K562 (cell line): ENCODE data around the gene KIFC3. TPM values are rescaled to one million over a fixed set of nuclear protein-coding genes. Genes with fewer than 3 reads are reported as not detected.

Experiments used
- ATAC-seq: fragments of 200-7000 bp; cut with Tn5 transposase; 3 replicates; pipeline ENCODE4 v1.9.1; 2020; ENCODE audit warnings: moderate library complexity
- BruUV-seq: library from RNA; stranded (reverse); fragments of 400-500 nt; replicated peaks from 2 replicates; lab custom pipeline; 2021; lab: Mats Ljungman, UMichigan
- CTCF ChIA-PET: fragments of 300-600 bp; formaldehyde crosslinking; extraction: SDS; loops from one replicate; lab custom pipeline; 2021; ENCODE audit warnings: low intra/inter-chr PET ratio; lab: Yijun Ruan, JAX
- POLR2A ChIA-PET: fragments of 300-600, 350-650 bp; sonication (Branson Sonifier 250); formaldehyde crosslinking; extraction: SDS; loops from one replicate; lab custom pipeline; 2021; ENCODE audit warnings: antibody characterized with exemption, inconsistent platforms; lab: Yijun Ruan, JAX
- DNase-seq, 4 experiments: peaks; one replicate each; pipeline versions ENCODE4 v3.0.0 to v3.0.0-alpha.2; 2011 to 2018; ENCODE audit warnings: low spot score in 3 of 4, mixed read lengths in 3 of 4; ENCODE audit errors: extremely low read depth in 1 of 4
- FAIRE-seq: peaks from 2 replicates; lab custom pipeline; 2011; peaks lifted over from hg19 to GRCh38; lab: Jason Lieb, UNC
- H2AFZ ChIP-seq: 2 replicates; pipeline ENCODE4 v1.6.0; 2011; ENCODE audit warnings: low read depth, low read length, control low read depth, inconsistent platforms
- H3K27ac ChIP-seq: fragments of 200-600 bp; 3 replicates; pipeline ENCODE4 v1.8.0; 2011; ENCODE audit warnings: low read depth, mild to moderate bottlenecking, control low read depth, inconsistent platforms, low read length, moderate library complexity, mixed read lengths; ENCODE audit errors: extremely low read depth
- H3K27me3 ChIP-seq, 2 experiments: fragments of 300-600 bp in 1 of 2; 2 replicates in 1 of 2; 3 replicates in 1 of 2; pipeline versions ENCODE4 v1.6.0 to v1.8.0; 2011; ENCODE audit warnings: inconsistent platforms in 2 of 2, low read length in 2 of 2, mild to moderate bottlenecking in 1 of 2, mixed read lengths in 1 of 2, moderate library complexity in 1 of 2; ENCODE audit not compliant: control insufficient read depth in 2 of 2, insufficient read depth in 2 of 2
- H3K36me3 ChIP-seq: fragments of 300-600 bp; 3 replicates; pipeline ENCODE4 v1.8.0; 2011; ENCODE audit warnings: mild to moderate bottlenecking, low read length, inconsistent platforms; ENCODE audit not compliant: control insufficient read depth, insufficient read depth
- H3K4me1 ChIP-seq, 2 experiments: fragments of 200-600 bp in 1 of 2; replicated peaks in 1 of 2; 2 replicates in 1 of 2; 3 replicates in 1 of 2; pipeline versions ENCODE4 v1.5.1 to v1.8.0; 2011; ENCODE audit warnings: inconsistent platforms in 2 of 2, low read length in 2 of 2, mild to moderate bottlenecking in 1 of 2, mixed read lengths in 1 of 2, moderate library complexity in 1 of 2; ENCODE audit not compliant: control insufficient read depth in 2 of 2, insufficient read depth in 2 of 2
- H3K4me2 ChIP-seq: 2 replicates; pipeline ENCODE4 v1.6.1; 2011; ENCODE audit warnings: low read length, control low read depth, inconsistent platforms, mixed read lengths; ENCODE audit not compliant: insufficient read depth
- H3K4me3 ChIP-seq: fragments of 200-600 bp; sonication (generic), shearing (Covaris generic); 2 replicates; pipeline ENCODE4 v1.5.1; 2016; ENCODE audit warnings: control low read depth, inconsistent platforms
- H3K79me2 ChIP-seq: fragments of 200-600 bp; 3 replicates; pipeline ENCODE4 v1.8.0; 2011; ENCODE audit warnings: low read length, inconsistent platforms; ENCODE audit not compliant: control insufficient read depth, insufficient read depth
- H3K9ac ChIP-seq, 2 experiments: 2 replicates each; pipeline versions ENCODE4 v1.6.0 to v1.6.1; 2011; ENCODE audit warnings: low read depth in 2 of 2, low read length in 2 of 2, control low read depth in 1 of 2, inconsistent platforms in 1 of 2, mild to moderate bottlenecking in 1 of 2, mixed read lengths in 1 of 2; ENCODE audit not compliant: insufficient read depth in 1 of 2
- H3K9me1 ChIP-seq: one replicate; pipeline ENCODE4 v1.6.0; 2011; ENCODE audit warnings: inconsistent platforms, mild to moderate bottlenecking, low read length, moderate library complexity; ENCODE audit not compliant: control insufficient read depth, insufficient read depth
- H3K9me3 ChIP-seq: replicated peaks from 2 replicates; pipeline ENCODE4 v1.5.1; 2011; ENCODE audit warnings: low read depth, low read length, inconsistent platforms; ENCODE audit not compliant: control insufficient read depth, insufficient read depth
- H4K20me1 ChIP-seq: replicated peaks from 2 replicates; pipeline ENCODE4 v1.6.1; 2011; ENCODE audit warnings: low read length, inconsistent platforms, mixed read lengths; ENCODE audit not compliant: control insufficient read depth, insufficient read depth
- BACH1 ChIP-seq: fragments of 200-800 bp; sonication (Bioruptor generic); IDR thresholded peaks from 2 replicates; pipeline ENCODE4 v1.6.1; 2016; ENCODE audit warnings: missing genetic modification characterization, missing compliant biosample characterization
- CCNT2 ChIP-seq: IDR thresholded peaks from 2 replicates; pipeline ENCODE4 v1.6.1; 2011; ENCODE audit warnings: borderline replicate concordance, low read depth, mild to moderate bottlenecking, moderate library complexity, mixed read lengths, low read length; ENCODE audit not compliant: insufficient read length; ENCODE audit errors: extremely low read depth
- CREB5 ChIP-seq: fragments of 250-450 bp; sonication (Bioruptor Pico); IDR thresholded peaks from 2 replicates; pipeline ENCODE4 v1.5.0; 2020; ENCODE audit warnings: mild to moderate bottlenecking
- DMBX1 ChIP-seq: fragments of 250-450 bp; sonication (Bioruptor Pico); IDR thresholded peaks from 2 replicates; pipeline ENCODE4 v1.8.0; 2022; ENCODE audit warnings: inconsistent platforms, mild to moderate bottlenecking, moderate library complexity, borderline replicate concordance
- ELK1 ChIP-seq: sonication (generic); formaldehyde crosslinking; IDR thresholded peaks from 2 replicates; pipeline ENCODE4 v1.8.1; 2022; ENCODE audit warnings: missing genetic modification reagents
- EP300 ChIP-seq: IDR thresholded peaks from 2 replicates; pipeline ENCODE4 v1.6.1; 2012; ENCODE audit warnings: low read length, improper control_type of control experiment
- ETV1 ChIP-seq: fragments of 450-650 bp; conservative IDR thresholded peaks from 2 replicates; pipeline ENCODE4 v1.6.1; 2016; ENCODE audit warnings: missing genetic modification characterization, control low read depth, low read depth, missing compliant biosample characterization
- FUS ChIP-seq: fragments of 200-400 bp; formaldehyde crosslinking; optimal IDR thresholded peaks from 2 replicates; pipeline ENCODE3; 2017; ENCODE audit warnings: low read depth, low read length
- GTF2E2 ChIP-seq: fragments of 200-800 bp; sonication (Bioruptor generic); IDR thresholded peaks from 2 replicates; pipeline ENCODE4 v1.6.1; 2016; ENCODE audit warnings: missing genetic modification characterization, missing compliant biosample characterization
- MBD2 ChIP-seq: sonication (generic); IDR thresholded peaks from 2 replicates; pipeline ENCODE4 v1.6.1; 2016; ENCODE audit warnings: low read depth, borderline replicate concordance
- NBN ChIP-seq: fragments of 450-650 bp; IDR thresholded peaks from 2 replicates; pipeline ENCODE4 v1.6.1; 2016; ENCODE audit warnings: low read depth, mild to moderate bottlenecking
- NFE2 ChIP-seq: IDR thresholded peaks from 2 replicates; pipeline ENCODE4 v1.6.1; 2014; ENCODE audit warnings: antibody characterized with exemption, low read depth
- SREBF2 ChIP-seq: sonication (generic); formaldehyde crosslinking; IDR thresholded peaks from 2 replicates; pipeline ENCODE4 v1.4.0; 2020; ENCODE audit warnings: mild to moderate bottlenecking, missing genetic modification reagents
- STAT6 ChIP-seq: sonication (generic); formaldehyde crosslinking; IDR thresholded peaks from 2 replicates; pipeline ENCODE4 v1.8.1; 2023; ENCODE audit warnings: mild to moderate bottlenecking, missing genetic modification reagents
- ZBTB17 ChIP-seq: fragments of 450-650 bp; formaldehyde crosslinking; IDR thresholded peaks from 2 replicates; pipeline ENCODE4 v1.4.0; 2020; ENCODE audit warnings: mild to moderate bottlenecking
- ZNF311 ChIP-seq: fragments of 250-450 bp; sonication (Bioruptor Pico); IDR thresholded peaks from 2 replicates; pipeline ENCODE4 v1.4.0; 2020; ENCODE audit warnings: mild to moderate bottlenecking, moderate library complexity
- WGBS: fragments of 100-300 bp; shearing (Covaris generic); methylation state at CpG from one replicate; pipeline ENCODE4 v1.1.6; 2016; ENCODE audit warnings: low coverage, mixed read lengths; ENCODE audit not compliant: insufficient coverage; ENCODE audit errors: missing lambda C conversion rate; 5-methylcytosine and 5-hydroxymethylcytosine counted together
- in situ Hi-C: fragments of 300-500 bp; cut with MboI; formaldehyde crosslinking; loops from 4 replicates; pipeline ENCODE4 v1.15.0; 2018; ENCODE audit warnings: inconsistent platforms, mixed read lengths
- intact Hi-C: fragments of 100-400 bp; cut with micrococcal nuclease; formaldehyde crosslinking; loops from 2 replicates; pipeline ENCODE4 v1.14.2; 2022
- polyA plus RNA-seq, 8 experiments: library from polyadenylated mRNA; depleted of rRNA in 4 of 8; stranded (reverse) in 5 of 8; unstranded in 3 of 8; fragments of >200 nt; fragmentation: Nextera tagmentation in 2 of 8; fragmentation: Illumina TruSeq in 1 of 8; extraction: Ambion mirVana in 2 of 8; extraction: Trizol in 1 of 8; gene quantifications; 2 replicates each; pipeline versions ENCODE4 v1.2.1 to v1.2.3, GENCODE V29; 2011 to 2014; ENCODE audit warnings: inconsistent platforms in 1 of 8, missing spikeins in 1 of 8
- total RNA-seq, 7 experiments: library from RNA; depleted of rRNA in 6 of 7; stranded (reverse); fragments of >200 nt in 6 of 7; fragmentation: Illumina TruSeq in 2 of 7; extraction: Trizol in 2 of 7; gene quantifications; 2 replicates each; pipeline versions ENCODE4 v1.2.1 to v1.2.3, GENCODE V29; 2011 to 2021; ENCODE audit warnings: low replicate concordance in 1 of 7

Gene KIFC3
- total and polyA plus RNA-seq, 9 of the 15 experiments (the other 6 are each of a cell fraction or from before 2014, with no cell fraction given): 0.23 to 105 (median 26.2) TPM

GRCh38 chr16:57711993-57712392 is 90.3 kb downstream of the KIFC3 start:
- in situ Hi-C loops: no loop called here
- ATAC-seq: peak; percentile 53; the same call in 2 of the 3 replicates
- H3K36me3 ChIP-seq: no peaks in the 10 kb centered on the region
- TF ChIP-seq ZNF311 (CRISPR knock-in tag): no peak
- TF ChIP-seq ETV1: no peak
- no peak for TF ChIP-seq FUS
- no peak for TF ChIP-seq CCNT2
- TF ChIP-seq DMBX1 (CRISPR knock-in tag): no peak
- TF ChIP-seq MBD2: no peak
- TF ChIP-seq SREBF2 (CRISPR knock-in tag): no peak
- no peak for TF ChIP-seq NFE2
- TF ChIP-seq GTF2E2 (tag): no peak
- no peak for TF ChIP-seq NBN
- peak; percentile 41; the same call in 1 of the 2 replicates for TF ChIP-seq BACH1 (tag)
- TF ChIP-seq ZBTB17 (CRISPR knock-in tag): peak; percentile 64; the same call in 1 of the 2 replicates
- no peak for TF ChIP-seq STAT6 (CRISPR knock-in tag)
- no peak for TF ChIP-seq EP300
- no peak for TF ChIP-seq CREB5 (CRISPR knock-in tag)
- TF ChIP-seq ELK1 (CRISPR knock-in tag): no peak

More at GRCh38 chr16:57711993-57712392, 90.3 kb downstream of the KIFC3 start:
- Histone ChIP-seq H2AFZ (no peak overlapping the region), H3K9me1 (no peaks in the 10 kb centered on the region), H3K4me2 (no peak overlapping the region), H3K9ac (no peak overlapping the region), H4K20me1 (no peaks in the 10 kb centered on the region), H3K4me3 (no peak overlapping the region), H3K27me3 (peaks cover 10 to 36% of the 10 kb centered on the region in 2 experiments; a peak in 4 of 5 replicates), H3K9me3 (no peaks in the 10 kb centered on the region), H3K4me1 (peaks cover 6 to 16% of the 10 kb centered on the region in 2 experiments; a peak in 4 of 5 replicates), H3K27ac (no peak overlapping the region), H3K79me2 (no peaks in the 10 kb centered on the region)
- BruUV-seq: no TSS peak
- CTCF ChIA-PET: no interaction called here
- 4% methylated on average over 3 of the region's 3 CpGs for WGBS
- POLR2A ChIA-PET: interaction anchor here (0.8 to 1.8 kb wide), 5 partner anchors 12 to 44 kb away, joined by 3 to 4 read pairs (median 3); no protein-coding TSS in a partner anchor
- intact Hi-C loops: no loop called here
- DNase-seq (no peak), FAIRE-seq (peak; percentile 35)
